D341Med (cell line): ENCODE results near the gene CSTB.

ENCODE experiments used
- DNase-seq: peaks from one replicate; pipeline ENCODE4 v3.0.0; 2012; ENCODE audit warnings: low spot score

CSTB gene

DNA sequence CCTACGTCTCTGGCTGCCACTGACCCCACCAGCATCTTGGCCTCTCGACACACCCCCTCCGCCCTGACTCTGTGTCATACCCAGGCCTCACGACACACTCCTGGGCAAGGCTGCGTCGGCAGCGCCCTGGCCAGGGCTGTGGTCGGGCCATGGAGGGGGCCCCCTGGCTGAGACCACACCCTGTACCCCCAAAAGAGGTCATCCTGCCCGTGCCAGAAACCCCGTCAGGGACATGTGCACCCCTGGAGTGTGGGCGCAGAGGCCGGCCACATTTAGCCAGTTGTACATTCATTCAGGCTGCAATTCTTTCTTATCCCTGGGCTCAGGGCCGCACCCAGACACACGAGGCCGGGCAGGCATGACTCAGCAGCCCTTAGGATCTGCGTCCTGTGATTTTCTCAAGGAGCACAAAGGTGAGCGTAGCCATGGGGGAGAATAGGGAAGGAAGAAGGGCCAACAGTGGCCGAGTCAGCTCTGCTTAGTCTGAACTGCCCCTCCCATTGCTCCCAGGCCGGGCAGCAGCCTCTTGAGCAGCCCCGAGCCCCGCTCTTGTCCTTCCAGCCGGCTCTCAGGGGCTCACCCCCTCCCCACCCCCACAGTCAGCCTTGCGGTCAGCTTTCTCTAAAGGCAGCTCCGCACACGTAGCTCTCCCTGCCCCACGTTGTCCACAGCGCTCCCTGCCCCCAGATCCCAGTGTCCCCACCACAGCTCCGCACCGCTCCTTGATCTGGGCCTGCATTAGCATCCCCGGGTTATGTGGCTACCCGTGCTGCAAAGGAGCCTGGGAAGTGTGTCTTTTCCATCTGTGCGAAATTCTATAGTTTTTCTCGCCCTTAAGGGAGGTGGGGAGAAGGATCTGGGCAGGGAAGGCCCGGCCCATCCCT is 7.9 kb downstream of the CSTB start:
- DNase-seq = no peak

DNA sequence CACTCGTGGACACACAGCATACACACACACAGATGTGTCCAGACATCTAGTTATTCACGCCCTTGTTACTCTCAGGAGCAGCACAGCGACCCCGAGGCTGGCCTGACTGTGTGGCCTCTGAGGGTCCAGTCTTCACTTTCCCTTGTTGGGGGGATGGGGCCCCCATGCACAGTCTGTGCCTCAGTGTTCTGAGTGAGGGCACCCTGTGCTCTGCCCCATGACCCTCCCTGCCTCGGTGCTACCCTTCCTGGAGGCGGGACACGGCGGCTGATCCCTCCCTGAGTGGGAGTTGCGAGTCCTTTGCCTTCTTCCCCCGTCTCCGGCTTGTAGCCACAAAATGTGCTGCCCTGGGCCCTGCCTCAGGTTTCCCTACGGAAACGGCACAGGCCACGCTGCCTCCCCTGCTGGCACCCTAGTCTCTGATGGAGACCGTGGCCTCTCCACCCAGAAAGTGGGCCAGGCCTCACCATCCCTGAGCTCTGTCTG is 8.6 kb downstream of the CSTB start:
- no peak for DNase-seq

DNA sequence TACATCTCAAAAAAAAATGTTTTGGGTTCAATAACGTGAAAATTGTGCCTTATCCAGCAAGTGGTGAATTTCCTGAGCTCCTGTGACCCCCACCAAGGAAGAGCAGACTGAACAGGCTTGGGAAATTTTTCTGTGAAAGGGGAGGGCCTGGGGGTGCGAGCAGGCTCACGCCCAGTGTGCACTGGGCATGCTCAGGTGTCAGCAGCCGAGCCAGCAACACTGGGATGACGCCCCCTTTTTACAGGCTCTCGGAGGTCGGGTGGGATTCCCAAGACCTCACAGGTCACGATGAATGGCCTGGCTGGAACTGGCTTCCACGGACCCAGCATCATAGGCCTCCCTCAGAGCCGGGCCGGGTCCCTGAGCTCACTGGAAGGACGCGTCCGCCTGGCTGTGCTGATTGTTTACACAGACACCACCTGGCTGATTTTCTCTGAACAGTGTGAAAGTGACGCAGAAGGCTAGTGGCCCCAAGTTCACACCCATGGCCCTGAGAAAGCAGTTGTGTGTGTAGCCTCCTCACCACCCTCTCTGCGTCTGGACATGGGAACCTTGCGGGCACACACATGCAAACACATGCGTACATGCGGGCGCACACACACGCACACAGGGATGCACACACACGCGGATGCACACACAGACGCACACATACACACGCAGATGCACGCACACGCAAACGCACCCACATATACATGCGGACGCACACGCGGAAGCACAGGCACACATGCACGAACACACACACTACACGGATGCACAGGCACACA is 9.2 kb downstream of the CSTB start:
- no peak for DNase-seq

DNA sequence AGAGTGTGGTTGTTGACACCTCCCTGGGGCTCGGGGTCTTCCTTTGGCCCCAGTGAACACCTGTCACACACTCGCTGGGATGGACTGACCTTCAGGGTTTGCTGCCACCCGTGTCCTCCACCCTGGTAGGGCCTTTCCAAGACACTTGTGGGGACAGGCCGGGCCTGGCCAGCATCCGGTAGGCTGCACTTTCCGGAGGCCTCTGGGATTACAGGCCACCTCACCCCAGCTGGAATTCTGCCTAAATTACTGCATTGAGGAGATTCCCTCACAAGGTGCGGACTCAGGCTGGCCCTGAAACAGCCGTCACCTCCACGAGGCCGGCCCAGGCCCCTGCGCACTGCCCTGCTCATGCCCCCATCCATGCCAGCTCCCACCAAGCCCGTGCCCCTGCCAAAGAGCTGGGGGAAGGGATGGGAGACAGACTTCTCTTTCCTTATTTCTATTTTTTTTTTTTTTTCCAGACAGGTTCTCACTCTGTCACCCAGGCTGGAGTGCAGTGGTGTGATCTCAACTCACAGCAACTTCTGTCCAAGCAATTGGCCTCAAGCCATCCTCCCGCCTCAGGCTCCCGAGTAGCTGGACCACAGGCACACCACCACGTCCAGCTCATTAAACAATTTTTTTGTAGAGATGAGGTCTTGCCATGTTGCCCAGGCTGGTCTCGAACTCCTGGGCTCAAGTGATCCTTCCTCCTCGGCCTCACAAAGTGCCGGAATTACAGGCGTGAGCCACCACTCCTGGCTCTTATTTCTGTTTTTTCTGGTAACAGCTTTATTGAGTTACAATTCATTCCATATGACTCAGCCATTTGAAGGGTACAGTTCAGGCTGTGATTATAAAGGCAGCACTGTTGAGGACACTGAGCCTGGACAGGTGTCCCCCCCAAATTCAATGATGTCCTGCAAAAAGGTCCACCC is 11.3 kb downstream of the CSTB start:
- no peak for DNase-seq

DNA sequence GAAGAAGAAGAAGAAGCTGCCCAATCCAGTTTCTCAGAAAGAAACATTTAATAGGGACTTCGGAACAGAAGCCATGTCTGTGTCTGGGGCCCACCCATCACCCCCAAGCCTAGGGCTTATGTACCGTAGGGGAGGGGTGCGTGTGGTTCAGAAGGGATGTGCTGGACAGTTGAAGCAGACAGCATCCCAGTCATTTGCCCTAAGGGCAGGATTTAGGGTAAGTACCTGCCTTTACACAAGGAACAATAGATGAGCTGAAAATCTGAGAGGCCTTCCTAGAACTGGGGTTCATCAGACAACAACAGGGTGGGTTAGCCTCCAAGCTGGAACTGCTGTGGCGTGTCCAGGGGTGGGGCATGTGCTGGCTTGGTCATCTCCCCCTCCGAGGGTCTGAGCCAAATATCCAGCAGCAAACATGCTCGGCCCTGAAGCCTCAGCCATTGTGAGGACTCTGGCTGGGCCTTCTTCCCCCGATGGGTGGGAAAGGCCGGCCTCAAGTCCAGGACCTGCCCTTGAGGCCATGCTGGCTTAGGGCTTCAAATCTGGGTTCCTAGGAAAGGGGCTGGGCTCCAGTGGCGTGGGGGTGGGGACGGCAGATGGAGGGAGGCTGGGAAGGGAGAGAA is 12.1 kb downstream of the CSTB start:
- DNase-seq = no peak

DNA sequence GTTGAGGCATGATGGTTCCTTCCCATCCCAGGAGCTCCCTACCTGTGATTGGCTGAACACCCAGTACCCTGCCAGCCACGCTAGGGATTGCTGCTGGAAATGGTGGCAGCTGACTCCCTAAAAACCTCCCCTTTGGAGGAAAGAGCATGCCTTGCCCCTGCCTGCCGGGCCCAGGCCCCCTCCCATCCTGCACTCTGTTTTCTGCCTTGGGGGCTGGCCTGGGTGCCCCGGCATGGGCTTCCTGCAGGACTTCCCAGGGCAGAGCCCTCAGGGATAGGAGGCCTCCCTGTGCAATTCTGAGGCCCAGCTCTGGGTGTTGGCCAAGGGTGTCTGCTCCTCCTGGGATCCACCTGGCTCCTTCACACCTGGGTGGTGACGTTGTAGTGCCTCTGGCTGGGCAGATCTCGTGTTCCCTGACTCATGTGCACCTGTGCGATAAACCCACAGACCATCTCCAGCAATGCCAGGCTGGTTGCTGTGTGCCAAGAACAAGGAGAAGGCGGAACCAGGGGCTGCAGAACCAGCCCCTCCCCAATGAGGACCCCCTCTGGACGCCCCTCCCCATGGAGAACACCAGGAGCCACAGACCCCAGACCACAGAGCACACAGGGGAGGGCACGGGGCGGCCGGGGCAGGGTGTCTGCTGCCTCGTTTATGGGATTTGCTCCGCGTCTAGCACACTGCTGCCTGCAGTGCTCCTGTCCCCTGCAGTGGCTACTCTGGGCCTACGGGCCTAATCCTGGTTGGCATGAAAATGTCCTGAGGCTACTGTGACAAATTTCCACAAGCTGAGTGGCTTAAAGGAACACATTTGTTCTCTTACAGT is 13.6 kb downstream of the CSTB start:
- DNase-seq = no peak

DNA sequence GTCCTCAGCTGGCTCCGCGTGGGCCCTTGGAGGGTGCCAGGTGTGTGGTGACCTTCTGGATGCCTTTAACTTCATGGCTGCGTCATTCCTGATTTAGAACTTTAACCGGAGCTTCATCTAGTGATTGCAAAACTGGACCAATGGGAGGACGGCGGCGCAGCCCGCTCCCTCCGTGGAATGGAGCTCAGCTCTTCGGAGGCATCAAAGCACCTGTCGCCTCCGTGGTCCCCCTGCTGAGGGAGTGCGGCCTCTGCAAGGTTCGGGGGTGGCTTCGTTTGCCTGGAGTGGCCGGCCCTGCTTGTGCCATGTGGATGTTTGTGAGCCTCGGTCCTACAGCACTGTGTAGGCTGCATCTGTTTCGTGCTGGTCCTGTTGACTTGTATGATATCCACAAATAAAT is 14.2 kb downstream of the CSTB start:
- DNase-seq = no peak

DNA sequence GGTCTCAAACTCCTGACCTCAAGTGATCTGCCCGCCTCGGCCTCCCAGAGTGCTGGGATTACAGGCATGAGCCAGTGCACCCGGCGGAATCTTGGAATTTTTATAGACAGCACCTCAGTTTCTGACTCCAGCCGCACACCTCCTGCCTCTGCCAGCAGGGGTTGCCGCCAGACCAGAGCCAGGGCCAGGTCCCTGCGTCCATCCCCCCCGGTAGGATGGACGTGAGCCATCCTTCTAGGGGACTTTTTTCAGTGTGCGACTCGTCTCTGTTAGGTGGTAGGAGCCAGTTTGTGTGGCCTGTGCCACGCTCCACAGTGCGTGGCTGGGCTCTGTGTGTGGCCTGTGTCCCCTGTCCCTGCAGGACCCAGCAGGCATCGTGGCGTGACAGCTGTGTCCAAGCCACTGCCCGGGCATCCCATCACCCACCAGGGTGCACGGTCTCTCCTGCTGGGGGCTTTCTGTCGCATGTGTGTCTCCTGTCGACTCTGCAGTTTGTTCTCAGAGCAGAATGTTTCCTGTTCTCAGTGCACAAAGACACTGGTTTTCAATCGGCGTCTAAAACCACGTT is 15.6 kb downstream of the CSTB start:
- no peak for DNase-seq

DNA sequence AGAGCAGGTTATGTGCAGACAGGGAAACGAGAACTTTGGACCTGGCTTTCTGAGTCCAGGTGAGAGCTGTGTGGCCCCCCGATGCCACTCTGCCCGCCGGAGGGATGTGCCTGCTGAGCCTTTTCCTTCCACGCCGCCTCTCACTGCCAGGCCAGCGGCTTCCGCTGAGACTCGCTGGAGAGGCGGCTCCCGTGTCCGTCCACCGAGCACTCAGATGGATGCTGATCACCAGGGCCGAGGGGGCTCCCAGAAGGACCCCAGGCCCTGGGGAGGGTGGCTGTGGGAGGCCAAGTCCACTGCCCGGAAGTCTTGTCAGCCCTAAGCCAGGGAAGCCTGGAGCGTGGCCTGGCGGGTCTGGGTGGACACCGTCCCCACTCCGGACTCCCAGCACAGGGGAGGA is 16.5 kb downstream of the CSTB start:
- no peak for DNase-seq

DNA sequence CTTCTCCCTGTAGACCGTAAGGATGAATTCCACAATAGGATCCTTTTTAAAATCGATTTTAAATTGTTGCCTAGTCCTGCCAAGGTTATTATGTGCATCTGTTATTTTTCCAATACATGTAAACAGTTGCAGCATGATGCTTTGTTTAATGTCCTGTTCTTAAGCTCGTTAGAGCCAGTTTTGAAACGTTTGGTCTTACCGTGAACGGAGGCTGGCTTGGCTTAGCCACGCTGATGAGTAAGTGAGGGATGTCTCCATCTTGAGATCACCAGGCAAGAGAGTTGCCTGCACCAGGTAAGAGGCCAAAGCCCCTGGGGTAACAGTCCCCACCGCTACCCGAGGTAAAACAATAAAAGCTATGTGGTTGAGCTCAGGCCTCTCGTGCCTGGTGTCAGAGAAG is 17.3 kb downstream of the CSTB start:
- DNase-seq = no peak

DNA sequence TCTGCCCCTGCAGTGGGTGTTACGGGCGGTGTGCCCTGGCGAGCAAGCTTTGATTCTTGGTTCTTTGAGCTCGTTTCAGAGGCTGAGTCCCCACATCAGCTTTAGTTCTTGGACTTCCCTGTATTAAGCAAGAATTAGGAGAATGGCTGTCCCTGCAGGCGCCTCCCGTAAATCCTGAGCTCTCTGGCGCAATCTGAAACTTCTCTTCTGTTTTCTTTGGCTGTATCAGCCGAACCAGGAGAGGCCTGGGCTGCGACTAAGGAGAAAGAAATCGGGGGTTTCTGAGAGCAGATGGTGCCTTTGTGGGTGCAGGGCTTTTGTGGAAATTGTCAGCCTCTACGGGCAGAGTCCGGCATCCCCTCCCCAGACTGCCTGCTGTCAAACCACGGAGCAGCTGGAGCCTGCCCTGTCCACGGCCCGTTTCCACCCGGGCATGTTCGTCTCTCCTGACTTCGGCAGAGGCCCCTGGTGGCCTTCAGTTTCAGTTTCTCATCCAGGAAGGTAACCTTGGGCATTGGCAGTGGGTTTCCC is 17.9 kb downstream of the CSTB start:
- DNase-seq = no peak

DNA sequence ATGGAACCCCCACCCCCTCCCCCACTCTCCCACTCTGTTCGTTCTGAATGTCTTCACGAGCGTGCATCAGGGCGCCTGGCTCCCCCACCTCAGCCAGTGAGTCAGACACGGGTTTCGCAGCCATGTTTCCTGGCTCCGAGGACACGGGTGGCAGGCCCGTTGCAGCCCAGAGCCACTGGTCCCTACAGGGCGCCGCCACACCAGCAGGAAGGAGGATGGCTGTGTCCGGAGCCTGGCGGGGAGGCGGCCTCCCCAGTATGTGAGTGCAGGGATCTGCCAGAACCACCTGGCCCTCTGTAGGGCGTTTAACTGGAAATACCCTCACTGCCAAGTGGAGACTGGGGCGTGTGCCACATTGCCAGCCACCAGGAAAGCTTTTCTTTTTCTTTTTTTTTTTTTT is 18.5 kb downstream of the CSTB start:
- no peak for DNase-seq

DNA sequence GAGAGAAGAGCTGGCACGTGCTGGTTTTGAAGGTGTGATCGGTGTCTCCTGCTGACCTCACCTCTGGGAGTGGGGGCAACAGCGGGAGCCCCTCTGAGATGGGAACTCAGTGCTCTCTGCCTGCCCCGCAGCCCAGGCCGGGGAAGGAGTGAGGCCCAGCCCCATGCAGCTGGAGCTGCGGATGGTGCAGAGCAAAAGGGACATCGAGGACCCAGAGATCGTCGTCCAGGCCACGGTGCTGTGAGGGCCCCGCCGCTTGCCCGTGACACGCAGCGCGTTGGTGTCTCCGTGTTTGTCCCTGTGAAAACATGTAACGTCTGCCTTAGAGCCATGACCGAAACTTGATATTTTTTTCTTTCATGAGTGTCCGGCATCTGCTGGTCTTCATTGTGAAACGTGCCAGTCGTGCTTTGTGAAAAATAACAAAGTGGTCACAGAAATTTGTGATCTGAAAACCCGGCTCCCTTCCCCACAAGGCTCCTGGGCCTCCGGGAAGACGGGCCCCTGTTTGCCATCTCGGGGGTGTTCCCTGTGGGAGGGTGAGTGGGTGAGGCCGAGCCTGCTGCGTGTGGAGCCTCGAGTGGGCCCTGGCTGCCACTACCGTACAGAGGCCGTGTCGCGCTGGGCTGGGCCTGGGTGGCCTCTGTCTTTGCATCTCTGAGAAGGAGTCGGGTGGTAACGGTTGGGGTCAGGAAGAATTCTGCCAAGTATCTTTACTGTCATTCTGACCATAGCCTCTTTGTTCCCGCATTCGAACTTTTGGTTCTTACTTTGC is 20.1 kb downstream of the CSTB start:
- DNase-seq = no peak

DNA sequence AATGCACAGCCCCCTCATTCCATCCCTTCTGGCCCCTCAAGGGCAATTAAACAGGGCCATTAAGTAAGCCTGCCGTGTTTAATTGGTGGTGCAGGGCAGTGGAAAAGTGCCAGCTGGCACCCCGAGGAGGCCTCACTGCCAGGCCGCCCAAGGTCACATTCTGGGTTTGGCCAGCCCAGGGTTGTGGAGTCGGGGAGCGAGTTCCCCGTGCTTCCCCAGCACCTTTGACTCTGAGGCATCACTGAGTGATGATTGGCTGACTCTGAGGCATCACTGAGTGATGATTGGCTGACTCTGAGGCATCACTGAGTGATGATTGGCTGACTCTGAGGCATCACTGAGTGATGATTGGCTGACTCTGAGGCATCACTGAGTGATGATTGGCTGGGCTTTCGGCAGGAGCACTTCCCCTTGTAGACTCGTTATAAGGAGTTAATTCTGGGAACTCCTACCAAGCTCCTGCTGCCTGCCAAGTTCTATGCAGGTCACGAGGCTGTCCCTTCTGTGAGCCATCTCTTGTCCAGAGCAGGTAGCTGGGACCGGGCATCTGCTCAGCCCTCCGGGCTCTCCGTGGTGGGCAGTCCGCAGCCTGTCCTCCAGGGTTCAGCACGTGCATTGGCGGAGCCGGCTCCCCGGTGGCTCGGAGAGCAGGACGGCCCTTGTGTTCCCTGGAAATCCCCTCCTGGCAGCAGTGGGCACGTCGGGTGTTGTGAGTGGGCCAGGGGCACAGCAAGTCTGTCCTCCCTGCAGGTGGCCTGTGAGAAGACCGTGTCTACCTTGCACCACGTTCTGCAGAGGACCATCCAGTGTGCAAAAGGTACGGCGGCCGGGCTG is 20.9 kb downstream of the CSTB start:
- DNase-seq = no peak

DNA sequence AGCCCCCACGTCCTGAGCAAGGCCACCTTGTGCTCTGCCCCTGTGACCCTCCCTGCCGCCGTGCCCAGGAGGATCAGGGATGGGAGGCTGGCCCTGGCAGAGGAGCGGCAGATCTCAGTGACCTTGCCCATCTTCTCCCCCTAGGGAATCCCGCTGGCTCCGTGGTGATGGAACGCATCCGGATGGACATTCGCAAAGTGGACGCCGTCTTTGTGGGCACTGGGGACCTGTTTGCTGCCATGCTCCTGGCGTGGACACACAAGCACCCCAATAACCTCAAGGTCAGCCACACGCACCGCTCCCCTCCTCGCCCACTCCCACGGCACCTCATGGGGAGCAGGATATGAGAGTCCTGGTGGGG is 22.7 kb downstream of the CSTB start:
- no peak for DNase-seq

DNA sequence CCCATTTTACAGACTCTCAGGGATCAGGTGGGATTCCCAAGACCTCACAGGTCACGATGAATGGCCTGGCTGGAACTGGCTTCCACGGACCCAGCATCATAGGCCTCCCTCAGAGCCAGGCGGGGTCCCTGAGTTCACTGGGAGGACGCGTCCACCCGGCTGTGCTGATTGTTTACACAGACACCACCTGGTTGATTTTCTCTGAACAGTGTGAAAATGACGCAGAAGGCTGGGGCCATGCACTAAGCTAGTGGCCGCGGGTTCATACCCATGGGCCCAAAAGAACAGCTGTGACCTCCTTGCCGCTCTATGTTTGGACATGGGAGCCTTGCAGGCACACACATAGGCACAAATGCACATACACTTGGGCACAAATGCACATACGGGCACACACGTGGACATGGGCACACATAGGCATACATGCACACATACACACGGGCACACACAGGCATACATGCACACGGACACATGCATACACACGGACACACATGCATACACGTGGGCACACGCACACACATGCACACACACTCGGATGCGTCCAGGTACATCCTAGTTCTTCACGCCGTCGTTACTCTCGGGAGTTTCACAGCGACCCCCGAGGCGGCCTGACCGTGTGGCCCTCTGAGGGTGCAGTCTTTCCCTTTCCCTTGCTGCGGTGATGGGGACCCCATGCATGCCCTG is 23.2 kb downstream of the CSTB start:
- DNase-seq = no peak

DNA sequence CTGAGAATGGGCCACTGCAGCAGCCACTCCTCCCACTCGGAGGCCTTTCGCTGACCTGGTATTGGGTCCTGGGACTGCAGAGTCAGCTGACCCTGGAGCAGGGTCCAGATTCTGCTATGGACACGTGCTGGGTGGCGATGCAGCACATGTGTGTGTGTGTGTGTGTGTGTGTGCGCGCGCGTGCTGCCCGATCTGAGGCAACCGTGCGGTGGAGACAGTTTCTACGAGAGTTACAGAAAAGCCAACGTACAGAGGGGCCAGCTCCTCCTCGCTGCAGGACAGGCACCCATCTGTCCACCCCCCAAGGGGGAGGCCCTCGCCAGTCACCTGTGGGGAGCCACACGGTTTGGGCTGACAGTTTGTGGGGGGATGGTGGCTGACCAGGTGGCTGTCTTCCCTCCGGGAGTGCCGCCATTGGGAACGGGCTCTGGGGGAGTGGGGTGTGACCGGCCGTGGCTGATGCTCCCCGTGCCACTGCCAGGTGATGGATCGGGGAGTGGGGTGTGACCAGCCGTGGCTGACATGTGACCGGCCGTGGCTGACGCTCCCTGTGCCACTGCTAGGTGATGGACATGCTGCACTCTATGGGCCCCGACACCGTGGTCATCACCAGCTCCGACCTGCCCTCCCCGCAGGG is 24.0 kb downstream of the CSTB start:
- no peak for DNase-seq
